GM13976 (cell line): ENCODE measurements around the gene TMEM89.
A peak's percentile ranks its signal among the peaks of the same experiment; 100 is the strongest.

Experiments
- DNase-seq: peaks from one replicate; pipeline ENCODE4 v3.0.0; 2012; ENCODE audit warnings: low spot score
- in situ Hi-C: fragments of 300-500 bp; cut with MboI; formaldehyde crosslinking; loops from one replicate; pipeline ENCODE4 v1.12.0; 2022; ENCODE audit warnings: low sequenced_read_pairs, mixed read lengths, inconsistent platforms; ENCODE audit not compliant: unreplicated experiment
- TF ChIP-seq, protein P1 (sequence below): IDR thresholded peaks from 2 replicates; pipeline ENCODE4 v1.5.1; 2012; ENCODE audit warnings: borderline replicate concordance, mild to moderate bottlenecking; ENCODE audit not compliant: insufficient read depth; ENCODE audit errors: extremely low read depth, missing control alignments, control extremely low read depth

TMEM89 gene

DNA sequence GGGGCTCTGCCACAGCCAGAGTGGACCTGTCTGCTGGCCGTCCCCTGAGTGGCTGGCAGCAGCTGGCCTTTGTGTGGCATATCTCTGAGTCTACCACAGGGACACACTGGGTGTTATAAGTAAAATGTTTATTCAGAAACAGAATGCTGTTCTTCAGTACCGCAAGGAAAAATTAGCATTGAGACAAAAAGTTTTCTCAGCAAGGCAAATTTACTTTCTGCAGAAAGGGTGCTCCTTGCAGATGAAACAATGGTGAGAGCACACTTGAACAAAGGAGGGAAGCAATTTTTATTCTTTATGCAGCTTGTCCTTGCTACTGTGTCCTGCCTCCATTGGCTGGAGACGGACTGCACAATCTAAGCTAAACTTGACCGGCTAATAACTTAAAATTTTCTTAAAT lies 4.0 kb downstream of the TMEM89 start:
- TF ChIP-seq, protein P1, sequence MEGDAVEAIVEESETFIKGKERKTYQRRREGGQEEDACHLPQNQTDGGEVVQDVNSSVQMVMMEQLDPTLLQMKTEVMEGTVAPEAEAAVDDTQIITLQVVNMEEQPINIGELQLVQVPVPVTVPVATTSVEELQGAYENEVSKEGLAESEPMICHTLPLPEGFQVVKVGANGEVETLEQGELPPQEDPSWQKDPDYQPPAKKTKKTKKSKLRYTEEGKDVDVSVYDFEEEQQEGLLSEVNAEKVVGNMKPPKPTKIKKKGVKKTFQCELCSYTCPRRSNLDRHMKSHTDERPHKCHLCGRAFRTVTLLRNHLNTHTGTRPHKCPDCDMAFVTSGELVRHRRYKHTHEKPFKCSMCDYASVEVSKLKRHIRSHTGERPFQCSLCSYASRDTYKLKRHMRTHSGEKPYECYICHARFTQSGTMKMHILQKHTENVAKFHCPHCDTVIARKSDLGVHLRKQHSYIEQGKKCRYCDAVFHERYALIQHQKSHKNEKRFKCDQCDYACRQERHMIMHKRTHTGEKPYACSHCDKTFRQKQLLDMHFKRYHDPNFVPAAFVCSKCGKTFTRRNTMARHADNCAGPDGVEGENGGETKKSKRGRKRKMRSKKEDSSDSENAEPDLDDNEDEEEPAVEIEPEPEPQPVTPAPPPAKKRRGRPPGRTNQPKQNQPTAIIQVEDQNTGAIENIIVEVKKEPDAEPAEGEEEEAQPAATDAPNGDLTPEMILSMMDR, result no peak
- in situ Hi-C loops, result no loop called here
- DNase-seq, result no peak

DNA sequence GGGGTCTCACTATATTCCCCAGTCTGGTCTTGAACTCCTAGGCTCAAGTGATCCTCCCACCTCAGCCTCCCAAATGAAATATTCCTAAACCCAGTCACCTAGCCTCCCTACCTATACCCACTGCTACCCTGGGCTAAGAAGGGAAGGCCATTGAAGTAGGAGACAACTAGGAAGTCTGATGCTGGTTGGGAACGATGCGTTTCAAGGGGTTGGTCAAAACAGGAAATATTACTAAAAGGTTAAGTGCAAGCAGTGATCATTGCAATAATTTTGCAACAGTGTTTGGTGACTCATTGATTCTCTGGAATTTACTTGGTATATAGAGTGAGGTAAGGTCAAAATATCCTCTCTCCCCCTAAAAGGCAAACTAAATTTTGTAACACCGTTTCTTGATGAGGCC lies 7.5 kb downstream of the TMEM89 start:
- in situ Hi-C loops, result no loop called here
- no peak for DNase-seq
- TF ChIP-seq, protein P1, result no peak

- DNase-seq, result no peak
- in situ Hi-C loops, result no loop called here
- TF ChIP-seq, protein P1, result no peak
These were observed 9.3 kb downstream of the TMEM89 start for GRCh38 chr3:48612309-48612708.

DNA sequence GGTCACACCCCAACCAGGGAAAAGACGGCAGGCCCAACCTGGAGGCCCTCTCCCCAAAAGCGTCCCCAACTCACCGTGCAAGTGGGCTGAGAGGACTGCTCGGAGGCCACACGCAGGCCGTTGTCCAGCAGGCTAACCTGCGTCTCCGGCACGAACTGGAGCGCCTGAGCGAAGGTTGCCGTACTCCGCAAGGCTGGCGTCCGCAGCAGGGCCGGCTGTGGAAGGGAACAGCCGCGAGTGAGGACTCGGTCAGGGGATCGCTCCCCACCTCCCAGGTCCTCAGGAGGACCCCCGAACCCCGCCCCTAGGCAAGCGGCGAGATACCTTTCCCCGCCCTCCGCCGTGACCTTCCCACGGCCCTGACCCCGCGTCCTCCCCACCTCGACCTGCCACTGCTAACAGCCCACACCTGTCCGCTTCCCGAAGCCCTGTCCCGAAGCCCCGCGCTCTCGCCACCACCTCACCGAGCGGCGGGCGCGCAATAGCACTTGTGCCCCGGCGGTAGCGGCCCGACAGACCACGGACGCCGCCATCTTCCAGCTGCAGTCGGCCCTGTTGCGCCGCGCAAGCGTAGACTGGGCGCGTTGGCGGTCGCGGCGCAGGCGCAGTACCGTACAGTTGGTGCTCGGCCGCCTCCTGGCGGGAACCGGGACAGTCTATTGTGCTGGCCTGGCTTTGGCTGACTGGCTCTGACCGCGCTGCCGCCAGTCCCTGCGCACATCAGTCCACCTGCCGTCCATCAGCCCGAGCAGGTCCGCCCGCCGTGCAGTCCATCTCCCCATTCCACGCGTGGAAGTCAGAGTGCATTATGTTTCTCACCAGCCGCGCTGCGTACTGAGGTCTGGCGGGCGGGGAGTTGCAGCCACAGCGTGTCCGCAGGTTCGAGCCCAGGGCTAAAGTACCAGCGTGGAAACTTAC lies 12.2 kb downstream of the TMEM89 start, which contains the start of gene UQCRC1:
TSS of gene UQCRC1 (minus strand) at position 559 of the 918 bp plus-strand sequence. CDS start at position 533, 26 bp downstream.
- peak; percentile 99 for DNase-seq
- in situ Hi-C loops, result no loop called here
- TF ChIP-seq, protein P1, result peak; percentile 80

DNA sequence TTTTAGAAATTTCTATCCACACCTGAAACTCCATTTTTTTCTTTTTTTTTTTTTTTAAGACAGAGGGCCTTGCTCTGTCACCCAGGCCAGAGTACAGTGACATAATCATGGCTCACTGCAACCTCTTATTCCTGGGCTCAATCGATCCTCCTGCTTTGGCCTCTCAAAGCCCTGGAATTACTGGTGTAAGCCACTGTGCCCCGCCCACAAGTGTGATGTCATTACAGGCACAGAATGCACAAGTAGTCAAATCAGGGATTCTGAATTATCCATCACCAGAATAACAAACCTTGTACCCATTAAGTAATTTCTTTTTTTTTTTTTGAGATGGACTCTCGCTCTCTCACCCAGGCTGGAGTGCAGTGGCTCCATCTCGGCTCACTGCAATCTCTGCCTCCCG lies 14.1 kb downstream of the TMEM89 start:
- TF ChIP-seq, protein P1, result no peak

GRCh38 chr3:48601622-48601994 lies 20.0 kb downstream of the TMEM89 start:
- in situ Hi-C loops, result no loop called here
- TF ChIP-seq, protein P1, result no peak
- DNase-seq, result no peak

More for the DNA sequence above, 14.1 kb downstream of the TMEM89 start:
- in situ Hi-C loops, result no loop called here
- no peak for DNase-seq
